GM21528 (cell line): ENCODE measurements around the gene TOP3B.

Experiments
- ATAC-seq: cut with Tn5 transposase; IDR thresholded peaks from one replicate; pipeline ENCODE4 v1.9.1; 2021; ENCODE audit warnings: mild to moderate bottlenecking, moderate library complexity; ENCODE audit not compliant: unreplicated experiment, low FRiP score

Gene TOP3B

DNA sequence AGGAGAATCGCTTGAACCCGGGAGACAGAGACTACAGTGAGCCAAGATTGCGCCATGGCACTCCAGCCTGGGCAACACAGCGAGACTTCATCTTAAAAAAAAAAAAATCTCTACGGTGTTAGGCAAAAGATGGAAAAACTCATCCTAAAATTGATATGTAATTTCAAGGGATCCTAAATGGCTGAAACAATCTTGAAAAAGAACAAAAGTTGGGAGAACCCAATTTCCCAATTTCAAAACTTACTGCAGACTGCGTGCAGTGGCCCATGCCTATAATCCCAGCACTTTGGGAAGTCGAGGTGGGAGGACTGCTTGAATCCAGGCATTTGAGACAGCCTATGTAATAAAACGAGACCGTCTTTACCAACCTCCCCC is 31.7 kb upstream of the TOP3B start:
- no peak for ATAC-seq

DNA sequence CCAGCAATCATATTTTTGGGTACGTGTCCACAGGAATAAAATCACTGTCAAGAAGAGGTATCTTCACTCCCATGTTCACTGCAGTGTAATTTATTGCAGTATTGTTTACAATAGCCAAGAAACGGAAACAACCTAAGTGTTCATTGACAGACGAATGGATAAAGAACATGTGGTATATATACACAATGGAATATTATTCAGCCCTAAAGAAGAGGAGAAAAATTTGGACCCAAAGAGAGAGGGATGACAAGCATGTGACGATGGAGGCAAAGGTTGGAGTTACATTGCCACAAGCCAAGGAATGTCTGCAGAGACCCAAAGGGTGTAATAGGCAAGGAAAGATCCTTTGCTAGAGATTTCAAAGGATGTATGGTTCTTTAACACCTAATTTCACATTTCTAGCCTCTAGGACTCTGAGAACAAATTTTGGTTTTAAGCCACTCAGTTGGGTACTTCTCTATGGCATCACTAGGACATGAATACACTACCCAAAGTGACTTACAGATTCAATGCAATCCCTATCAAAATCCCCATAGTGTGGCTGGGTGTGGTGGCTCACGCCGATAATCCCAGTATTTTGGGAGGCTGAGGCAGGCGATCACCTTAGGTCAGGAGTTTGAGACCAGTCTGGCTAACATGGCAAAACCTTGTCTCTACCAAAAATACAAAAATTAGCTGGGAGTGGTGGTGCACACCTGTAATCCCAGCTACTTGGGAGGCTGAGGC is 31.1 kb upstream of the TOP3B start:
- ATAC-seq = no peak

DNA sequence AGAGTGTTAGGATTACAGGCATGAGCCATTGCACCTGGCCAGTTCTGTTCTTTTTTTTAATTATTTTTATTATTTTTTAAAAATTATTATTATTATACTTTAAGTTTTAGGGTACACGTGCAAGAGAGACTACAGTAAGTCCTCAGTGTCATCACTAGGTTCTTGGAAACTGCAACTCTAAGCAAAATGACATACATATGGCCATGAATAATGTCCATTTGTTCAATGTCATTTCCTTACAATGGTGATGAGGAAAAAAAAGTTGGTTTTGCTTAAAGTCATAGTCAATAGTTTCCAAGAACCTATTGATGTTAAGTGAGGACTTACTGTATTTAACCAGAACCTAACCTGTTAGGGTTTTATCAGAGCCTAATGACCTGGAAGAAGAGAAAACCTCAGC is 29.4 kb upstream of the TOP3B start:
- no peak for ATAC-seq

DNA sequence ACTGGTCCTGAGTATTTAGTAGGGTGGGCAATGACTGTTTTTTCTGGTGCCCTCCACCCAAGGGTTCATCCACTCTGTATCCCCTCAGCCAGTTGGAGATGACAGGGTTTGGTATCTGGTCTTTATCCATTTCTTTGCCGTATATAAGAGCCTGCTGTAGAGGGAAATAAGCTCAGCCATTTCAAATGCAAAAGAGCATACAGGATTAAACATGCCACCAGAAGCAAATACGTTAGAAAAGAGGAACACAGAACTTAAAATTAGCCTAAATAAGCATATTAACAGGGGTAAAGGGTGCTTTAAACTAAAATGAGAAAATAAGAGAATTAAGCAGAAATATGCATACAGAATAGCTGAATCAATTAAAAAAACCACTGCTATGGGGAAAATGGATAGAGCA is 27.8 kb upstream of the TOP3B start:
- no peak for ATAC-seq

DNA sequence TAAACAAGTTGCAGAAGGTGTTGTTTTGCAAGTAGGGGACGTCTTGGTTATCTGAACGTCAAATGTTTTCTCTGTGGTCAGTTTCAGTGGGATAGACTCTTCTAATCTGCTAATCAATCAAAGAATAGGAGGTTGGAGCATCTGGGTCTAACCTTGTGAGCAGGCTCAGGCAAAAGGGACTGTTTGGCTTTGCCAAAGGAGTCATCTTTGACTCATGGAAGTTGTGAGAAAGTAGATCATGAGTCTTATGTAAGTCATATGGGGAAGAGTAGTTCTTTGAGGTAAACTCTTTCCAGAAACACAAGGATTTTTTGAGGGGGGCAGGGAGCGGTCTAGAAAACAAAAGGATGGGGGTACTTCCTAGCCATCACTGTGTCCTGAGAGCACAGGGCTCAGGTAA is 27.1 kb upstream of the TOP3B start:
- ATAC-seq = no peak

DNA sequence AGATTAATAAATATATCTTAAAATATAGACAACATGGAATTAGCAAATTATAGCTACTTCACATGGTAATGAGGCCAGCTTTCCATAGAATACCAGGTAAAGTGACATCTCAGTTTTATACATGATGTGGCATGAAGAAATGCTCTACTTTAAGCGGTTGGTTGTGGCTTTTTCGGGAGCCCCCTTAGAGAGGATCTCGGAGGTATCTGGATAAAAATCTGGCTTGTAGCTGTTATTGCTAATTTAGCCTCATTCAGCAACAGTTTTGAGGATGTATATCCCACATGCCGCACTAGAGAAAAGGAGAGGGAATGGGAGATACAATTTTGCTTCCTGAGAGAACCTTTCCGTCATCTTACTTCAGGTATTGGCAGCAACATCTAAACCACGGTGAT is 24.0 kb upstream of the TOP3B start:
- no peak for ATAC-seq

DNA sequence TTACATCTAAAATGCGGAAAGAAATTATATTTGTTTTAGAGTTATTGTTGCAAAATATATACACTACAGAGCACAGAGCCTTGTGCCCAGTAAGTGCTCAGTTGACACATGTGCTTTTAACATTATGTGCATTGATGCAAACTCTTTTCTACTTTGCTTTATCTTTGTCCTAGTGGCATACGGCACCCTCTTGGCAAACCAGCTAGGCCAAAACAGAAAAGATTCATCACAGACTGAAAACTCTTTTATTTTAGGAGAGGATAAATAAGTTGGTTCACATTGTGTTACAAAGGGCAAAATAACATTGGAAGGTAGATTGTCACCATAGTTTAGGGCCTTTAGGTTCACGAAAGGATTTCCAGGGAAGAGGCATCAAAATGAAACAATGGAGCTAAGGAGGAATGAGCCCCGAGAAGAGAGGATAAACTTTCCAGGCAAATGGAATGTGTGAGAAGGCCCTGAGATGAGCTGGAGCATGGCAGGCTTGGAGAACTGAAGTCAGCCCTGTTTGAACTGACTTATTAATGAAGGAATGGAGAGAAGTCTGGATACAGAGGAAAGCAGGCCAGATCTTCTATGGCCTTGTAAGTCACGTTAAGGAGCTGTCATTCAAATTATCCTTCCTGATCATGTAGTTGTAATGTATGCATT is 23.5 kb upstream of the TOP3B start:
- ATAC-seq = no peak

DNA sequence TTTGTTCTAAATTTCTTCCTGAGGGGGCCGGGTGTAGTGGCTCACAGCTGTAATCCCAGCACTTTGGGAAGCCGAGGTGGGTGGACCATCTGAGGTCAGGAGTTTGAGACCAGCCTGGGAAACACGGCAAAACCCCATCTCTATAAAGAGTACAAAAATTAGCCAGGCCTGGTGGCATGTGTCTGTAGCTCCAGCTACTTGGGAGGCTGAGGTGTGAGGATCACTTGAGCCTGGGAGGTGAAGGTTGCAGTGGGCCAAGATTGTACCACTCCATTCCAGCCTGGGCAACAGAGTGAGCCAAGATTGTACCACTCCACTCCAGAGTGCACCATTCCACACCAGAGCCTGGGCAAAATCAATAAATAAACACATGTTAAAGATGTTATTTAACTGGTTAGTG is 20.6 kb upstream of the TOP3B start:
- no peak for ATAC-seq

DNA sequence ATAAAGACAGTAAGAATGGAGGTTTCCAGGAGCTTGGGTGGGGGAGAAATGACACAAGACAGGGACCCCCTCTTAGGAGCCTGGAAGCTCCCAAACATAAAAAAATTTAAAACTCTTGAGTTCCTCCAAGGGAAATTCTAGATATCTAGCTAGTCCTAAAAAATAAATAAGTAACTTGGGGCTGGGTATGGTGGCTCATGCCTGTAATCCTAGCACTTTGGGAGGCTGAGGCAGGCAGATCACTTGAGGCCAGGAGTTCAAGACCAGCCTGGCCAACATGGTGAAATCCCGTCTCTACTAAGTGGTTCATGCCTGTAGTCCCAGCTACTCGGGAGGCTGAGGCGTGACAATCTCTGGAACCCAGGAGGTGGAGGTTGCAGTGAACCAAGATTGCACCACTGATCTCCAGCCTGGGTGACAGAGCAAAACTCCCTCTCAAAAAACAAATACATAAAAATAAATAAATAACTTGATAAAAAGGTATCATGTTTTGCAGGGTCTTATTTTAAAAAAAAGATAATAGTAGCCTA is 20.0 kb upstream of the TOP3B start:
- no peak for ATAC-seq

DNA sequence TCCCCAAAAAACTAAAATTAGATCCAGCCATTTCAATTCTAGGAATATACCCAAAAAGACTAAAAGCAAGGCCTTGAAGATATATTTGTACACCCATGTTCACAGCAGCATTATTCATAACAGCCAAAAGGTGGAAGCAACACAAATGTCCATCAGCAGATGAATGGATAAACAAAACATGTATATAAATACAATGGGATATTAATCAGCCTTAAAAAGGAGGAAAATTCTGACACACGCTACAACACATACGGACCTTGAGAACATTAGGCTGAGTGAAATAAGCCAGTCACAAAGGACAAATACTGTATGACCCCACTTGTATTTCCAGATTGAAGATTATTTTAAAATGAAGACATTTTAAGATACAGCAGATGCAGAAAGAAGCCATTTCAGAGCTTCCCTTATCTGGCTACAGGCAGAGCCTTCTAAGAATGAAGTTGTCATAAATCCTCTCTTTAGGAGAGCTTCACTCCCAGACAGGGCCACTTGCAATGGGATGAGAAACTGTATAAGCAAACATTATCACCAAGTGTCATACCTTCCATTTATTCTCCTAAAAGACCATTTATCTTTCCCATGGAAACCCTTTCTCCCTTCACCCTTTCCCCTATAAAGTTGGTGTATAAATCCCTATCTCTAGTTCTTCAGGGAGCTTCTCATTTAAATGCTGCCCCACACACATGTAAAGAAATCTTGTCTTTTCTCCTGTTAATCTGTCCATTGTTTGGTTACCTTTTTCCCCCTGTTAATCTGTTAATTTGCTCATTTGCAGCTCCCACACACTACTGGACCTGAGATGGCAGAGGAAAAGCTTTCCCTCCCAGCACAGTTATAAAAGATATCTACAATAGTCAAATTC is 19.3 kb upstream of the TOP3B start:
- no peak for ATAC-seq

DNA sequence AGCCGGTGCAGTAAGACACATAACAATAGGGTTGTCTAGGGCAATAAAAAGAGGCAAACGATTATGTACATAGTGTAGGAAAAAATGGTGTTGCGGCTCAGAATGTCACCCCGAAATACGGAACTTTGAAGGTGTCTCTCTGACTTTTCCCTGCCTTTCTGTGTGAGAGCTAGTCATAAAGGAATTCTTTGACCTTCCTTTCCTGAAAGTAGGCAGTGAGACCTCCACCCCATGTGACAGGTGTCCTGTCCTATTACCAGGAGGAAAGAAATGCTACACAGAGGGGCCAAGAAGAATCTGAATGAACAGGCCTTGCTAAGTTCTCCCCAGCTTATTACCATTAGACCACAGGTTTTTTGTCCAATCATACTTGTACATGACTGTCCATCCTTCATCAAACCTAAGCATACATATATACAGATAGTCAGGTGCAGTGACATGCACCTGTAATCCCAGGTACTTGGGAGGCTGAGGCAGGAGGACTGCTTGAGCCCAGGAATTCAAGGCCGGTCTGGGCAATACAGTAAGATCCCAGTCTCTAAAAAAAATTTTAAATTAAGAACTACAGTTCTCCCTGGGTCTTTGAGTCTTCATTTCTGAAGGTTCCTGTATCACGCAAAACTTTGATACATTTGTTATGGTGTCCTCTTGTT is 16.1 kb upstream of the TOP3B start:
- ATAC-seq = no peak

DNA sequence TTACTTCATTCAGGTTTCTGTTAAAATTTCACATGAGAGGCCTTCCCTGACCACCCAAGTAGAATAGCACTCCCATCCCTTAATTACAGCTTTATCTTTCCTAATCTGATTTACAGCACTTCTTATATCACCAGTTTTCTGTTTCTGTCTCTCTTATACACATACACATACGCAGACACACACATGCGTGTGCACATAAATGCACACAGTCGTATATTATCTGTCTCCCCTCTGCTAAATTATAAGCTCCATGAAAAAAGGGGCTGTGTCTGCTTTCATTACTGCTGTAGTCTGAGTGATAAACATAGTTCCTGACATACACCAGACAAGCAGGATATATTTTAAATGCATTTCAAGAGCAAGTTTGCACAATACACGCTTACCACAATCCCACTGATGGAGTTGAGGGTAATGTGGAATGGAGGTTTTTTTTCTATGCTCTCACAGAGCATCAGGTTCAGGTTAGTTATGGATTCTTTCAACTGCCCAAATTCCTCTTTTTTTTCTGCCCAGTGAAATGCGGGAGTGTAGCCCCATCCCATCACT is 13.7 kb upstream of the TOP3B start:
- no peak for ATAC-seq

DNA sequence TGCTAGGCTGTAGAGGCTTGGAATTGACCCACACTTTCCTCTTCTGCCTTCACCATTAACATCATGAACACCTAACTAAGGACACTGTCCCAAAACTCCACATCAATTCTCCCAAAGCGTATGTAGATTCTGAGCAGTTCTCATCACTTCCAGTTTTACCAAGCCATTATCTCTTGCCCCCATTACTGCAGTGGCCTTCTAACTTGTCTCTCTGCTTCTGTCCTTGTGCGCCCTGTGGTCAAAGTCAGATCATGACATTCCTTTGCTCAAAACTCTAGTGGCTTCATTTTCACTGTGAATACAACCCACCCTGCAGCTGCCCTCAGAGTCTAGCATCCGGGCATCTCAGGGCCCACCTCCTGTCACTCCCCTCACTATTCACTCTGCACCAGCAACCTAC is 13.1 kb upstream of the TOP3B start:
- ATAC-seq = no peak

DNA sequence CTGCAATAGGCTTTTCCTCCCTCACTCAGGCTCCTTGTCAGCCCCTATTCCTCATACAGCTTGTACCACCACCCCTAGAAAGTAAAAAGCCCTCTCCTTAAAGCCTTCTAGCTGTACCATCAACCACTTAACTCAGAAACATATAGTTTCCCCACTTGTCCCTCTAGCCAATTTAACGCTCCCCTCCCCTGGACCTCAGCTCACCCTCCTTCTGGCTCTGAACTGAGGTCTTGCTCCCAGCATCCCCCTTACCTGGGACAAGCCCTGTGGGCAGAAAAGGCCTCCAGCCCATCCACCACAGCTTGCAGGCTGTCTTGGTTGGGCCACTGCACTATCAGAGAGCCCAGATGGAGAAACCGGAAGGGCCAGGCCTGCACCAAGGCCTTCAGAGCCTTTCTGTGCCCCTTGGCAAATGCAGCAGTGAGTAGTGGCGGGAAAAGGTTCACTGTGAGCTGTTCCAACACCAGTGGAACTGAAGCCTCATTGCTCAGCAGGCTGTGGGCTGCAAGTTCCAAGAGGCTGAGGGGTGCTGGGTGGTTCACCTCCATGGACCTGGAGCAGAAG is 12.4 kb upstream of the TOP3B start:
- ATAC-seq = no peak

DNA sequence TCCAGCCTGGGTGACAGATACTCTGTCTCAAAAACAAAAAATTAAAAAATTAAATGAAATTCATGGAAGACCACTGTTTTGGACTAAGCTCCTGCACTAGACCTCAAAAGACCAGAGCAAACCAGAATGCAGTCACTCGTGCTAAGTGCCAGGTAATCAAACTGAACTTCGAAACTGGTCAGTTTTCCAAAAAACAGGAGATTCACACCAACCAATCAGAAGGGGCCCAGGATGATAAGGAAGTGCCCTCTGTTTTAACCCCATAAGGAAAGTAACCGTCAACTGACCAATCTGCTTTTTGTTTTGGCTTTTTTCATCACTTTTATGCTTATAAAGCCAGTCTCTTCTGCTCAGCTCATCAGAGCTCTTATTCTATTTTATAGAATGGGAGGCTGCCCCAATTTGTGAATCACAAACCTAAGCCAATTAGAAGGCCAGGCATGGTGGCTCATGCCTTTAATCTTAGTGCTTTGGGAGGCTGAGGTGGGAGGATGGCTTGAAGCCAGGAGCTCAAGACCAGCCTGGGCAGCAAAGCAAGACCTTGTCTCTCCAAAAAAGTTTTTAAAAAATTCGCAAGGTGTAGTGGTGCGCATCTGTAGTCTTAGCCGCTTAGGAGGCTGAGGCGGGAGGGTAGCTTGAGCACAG is 10.1 kb upstream of the TOP3B start:
- ATAC-seq = no peak

DNA sequence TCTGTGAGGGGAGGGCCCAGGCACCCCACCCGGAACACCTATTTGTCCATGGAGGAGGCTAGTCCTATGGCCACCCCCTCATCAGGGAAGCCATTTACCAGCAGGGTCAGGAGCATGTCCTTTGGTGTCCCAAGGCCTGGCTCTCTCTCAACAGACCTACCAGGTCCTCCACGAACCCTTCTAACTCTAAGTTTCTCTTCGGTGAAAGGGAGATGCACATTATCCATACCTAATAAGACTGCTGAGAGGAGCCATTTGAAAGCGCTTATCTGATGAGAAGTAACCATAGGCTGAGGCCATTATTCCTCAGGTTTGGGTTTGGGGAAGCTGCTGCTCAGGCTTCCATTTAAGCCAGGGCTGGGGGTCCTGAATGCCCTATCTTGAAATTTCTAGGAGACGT is 9.2 kb upstream of the TOP3B start:
- ATAC-seq = no peak

DNA sequence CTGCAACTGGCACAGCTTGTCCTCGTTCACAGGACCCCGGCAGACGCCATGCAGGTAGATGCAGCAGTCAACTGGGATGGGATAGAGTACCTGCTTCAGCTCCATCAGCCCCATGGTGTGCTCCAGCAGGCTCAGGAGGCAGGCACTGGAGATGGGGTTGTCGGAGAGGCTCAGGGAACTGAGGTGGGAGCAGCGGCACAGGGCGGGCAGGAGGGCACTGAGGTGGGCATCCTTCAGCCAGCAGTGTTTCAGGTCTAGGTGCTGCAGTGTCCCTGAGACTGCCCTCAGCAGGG is 8.7 kb upstream of the TOP3B start:
- no peak for ATAC-seq

DNA sequence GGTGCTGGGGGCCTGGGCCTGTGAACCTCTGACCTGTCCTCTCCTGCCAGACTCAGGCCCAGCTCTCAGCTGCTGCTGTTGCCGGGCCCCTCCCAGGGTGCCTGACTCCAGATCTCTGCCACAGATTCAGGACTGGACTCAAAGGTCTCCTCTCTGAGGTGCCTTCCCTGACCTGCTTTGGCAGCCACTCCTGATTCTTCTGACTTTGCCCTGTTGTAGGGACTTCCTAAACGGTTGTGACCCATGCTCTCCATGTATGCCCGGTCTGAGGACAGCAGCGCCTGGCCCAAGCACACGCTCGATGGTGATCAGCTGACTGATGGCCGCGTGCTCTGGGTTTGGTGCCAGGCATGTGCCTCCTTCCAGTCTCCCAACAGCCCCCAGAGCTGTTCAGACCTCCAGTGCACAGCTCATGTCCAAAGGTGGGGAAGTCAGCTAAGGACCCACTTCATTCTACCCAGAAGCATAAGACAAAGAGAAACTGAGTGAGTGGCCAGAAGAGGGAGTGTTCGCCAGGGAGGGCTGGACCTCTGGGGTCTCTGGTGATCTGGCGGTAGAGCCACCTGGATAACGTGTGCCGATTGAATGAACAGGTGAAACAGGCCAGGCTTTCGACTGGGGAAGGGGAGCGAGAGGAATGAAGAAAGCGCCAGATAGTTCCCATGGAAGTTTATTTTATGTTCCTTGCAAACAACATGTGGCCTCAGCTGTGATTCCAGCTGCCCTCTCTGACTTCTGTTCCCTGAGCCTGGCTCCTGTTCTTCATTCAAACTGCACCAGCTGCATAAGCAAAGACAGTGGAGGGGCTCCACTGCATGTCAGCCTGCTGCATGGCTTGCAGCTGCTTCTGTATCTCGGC is 8.1 kb upstream of the TOP3B start:
- ATAC-seq = no peak

DNA sequence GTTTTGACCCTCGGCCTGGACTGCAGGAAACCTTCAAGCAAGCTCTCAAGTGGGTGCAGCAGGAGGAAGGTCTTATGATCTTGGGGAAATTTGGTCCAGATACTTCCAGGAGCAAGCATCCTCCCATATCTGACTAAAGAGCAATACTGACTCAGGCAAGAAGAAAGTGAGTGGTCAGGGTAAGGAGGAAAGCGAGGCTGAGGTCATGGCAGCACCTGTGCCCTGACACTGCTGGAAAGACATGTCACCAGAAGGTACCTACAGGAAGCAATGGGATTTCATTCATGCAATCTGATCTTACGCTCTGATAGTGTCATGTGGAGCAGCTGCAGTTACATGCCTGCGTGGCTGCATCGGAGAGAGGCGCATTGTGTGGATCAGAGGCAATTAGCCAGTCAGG is 6.5 kb upstream of the TOP3B start:
- no peak for ATAC-seq
